IPS-15b (cell line): Measurements from ENCODE around the gene CBARP.
A peak's percentile ranks its signal among the peaks of the same experiment; 100 is the strongest.

Source experiments
- H3K27me3 ChIP-seq: one replicate; pipeline ENCODE4 v1.6.1; 2013; ENCODE audit warnings: low read length; ENCODE audit not compliant: control insufficient read depth, insufficient read depth
- H3K36me3 ChIP-seq: one replicate; pipeline ENCODE4 v1.6.1; 2013; ENCODE audit warnings: low read length; ENCODE audit not compliant: control insufficient read depth, insufficient read depth
- H3K4me1 ChIP-seq: one replicate; pipeline ENCODE4 v1.6.1; 2013; ENCODE audit warnings: mild to moderate bottlenecking, low read length; ENCODE audit not compliant: control insufficient read depth, insufficient read depth
- H3K4me3 ChIP-seq: one replicate; pipeline ENCODE4 v1.5.1; 2013; ENCODE audit warnings: low read depth, low read length
- H3K9ac ChIP-seq: one replicate; pipeline ENCODE4 v1.6.1; 2013; ENCODE audit warnings: low read depth, mild to moderate bottlenecking, low read length
- H3K9me3 ChIP-seq: one replicate; pipeline ENCODE4 v1.6.1; 2013; ENCODE audit warnings: mild to moderate bottlenecking, low read length; ENCODE audit not compliant: control insufficient read depth, insufficient read depth

The CBARP gene

GRCh38 chr19:1236576-1236975, 1.2 kb downstream of the CBARP start:
- peak overlapping the region; percentile 24 for H3K9ac ChIP-seq
- H3K27me3 ChIP-seq: no peaks in the 10 kb centered on the region
- H3K36me3 ChIP-seq: peaks cover 34% of the 10 kb centered on the region
- no peaks in the 10 kb centered on the region for H3K9me3 ChIP-seq
- H3K4me1 ChIP-seq: no peaks in the 10 kb centered on the region
- H3K4me3 ChIP-seq: peak overlapping the region; percentile 68

DNA sequence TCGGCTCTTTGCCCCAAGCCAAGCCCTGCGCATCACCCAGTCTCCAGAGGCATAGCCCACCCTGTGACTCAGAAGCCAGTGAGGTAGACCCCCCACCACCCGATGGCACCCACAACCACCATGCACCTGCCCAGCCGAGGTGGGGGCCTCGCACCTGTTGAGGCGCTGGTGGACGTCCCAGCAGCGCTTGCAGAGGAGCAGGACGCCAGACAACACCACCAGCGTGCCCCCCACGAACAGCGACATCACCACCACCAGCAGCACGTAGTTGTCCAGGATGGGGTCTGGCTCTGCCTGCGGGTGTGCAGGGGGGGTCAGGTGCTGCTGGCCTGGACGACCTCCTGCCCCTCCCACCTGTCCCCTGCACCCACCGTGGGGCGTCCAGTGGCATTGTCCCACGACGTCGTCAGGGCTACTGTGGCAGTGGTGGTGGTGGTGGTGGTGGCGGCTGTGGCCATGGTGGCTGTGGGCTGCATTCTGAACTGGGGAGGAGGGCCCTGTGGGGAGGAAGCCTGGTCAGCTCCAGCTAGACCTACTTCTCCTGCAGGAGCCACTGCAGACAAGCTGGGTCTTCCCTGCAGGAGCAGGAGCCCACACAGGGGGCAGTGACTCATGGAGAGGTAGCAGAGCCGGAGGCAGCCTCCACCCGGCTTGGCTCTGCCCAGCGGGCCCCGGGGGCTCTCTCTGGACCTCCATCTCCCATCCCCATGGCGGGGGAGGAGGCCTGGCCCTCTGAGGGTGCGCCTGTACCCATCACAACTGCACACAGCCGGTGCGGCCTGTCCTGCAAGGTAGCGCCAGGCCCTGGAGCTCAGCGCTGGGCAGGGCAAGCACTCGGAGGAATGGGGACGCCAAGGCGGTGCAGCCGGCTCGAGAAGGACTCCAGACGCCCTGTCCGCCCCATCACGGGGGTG, 1.9 kb downstream of the CBARP start:
- H3K27me3 ChIP-seq: no peaks in the 10 kb centered on the region
- peaks cover 34% of the 10 kb centered on the region for H3K36me3 ChIP-seq
- no peaks in the 10 kb centered on the region for H3K9me3 ChIP-seq
- peak overlapping the region; percentile 24 for H3K9ac ChIP-seq
- H3K4me1 ChIP-seq: no peaks in the 10 kb centered on the region
- H3K4me3 ChIP-seq: peak overlapping the region; percentile 46

- H3K9ac ChIP-seq: no peak overlapping the region
- H3K27me3 ChIP-seq: no peaks in the 10 kb centered on the region
- peaks cover 34% of the 10 kb centered on the region for H3K36me3 ChIP-seq
These were observed 2.8 kb downstream of the CBARP start for GRCh38 chr19:1234955-1235380.

GRCh38 chr19:1234051-1234954, 3.5 kb downstream of the CBARP start:
- H3K27me3 ChIP-seq: no peaks in the 10 kb centered on the region

More at GRCh38 chr19:1234955-1235380, 2.8 kb downstream of the CBARP start:
- Histone ChIP-seq H3K4me3 (no peak overlapping the region), H3K4me1 (no peaks in the 10 kb centered on the region), H3K9me3 (no peaks in the 10 kb centered on the region)

DNA sequence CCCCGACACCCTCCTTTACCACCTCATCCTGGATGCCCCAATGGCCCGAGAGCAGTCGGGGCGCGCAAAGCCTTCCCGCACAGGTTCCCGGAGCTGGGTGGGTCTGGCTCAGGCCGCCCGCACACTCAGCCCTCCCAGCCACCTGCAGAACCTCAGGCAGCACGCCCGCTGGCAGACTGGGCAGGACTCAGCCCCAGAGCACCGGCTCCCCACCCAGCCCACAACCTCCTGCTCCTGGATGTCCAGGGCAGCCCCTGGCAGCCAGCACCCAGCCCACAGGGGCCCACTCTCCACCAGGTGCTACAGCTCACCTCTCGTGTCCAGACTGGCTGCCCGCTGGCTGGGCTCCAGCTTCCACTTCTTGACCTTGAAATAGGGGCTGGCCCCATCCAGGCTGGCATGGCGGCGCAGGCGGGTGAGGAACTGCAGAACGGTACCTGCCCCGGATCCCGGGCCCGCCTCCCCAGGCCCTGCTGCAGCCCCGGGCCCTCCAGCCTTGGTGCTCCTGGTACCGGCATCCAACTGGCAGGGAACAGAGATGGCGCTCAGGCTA, 4.6 kb downstream of the CBARP start:
- Histone ChIP-seq H3K4me3 (no peak overlapping the region), H3K4me1 (no peaks in the 10 kb centered on the region), H3K9ac (no peak overlapping the region), H3K36me3 (peaks cover 34% of the 10 kb centered on the region), H3K9me3 (no peaks in the 10 kb centered on the region), H3K27me3 (no peaks in the 10 kb centered on the region)

More at GRCh38 chr19:1234051-1234954, 3.5 kb downstream of the CBARP start:
- peaks cover 34% of the 10 kb centered on the region for H3K36me3 ChIP-seq
- no peak overlapping the region for H3K9ac ChIP-seq
- H3K9me3 ChIP-seq: no peaks in the 10 kb centered on the region
- H3K4me1 ChIP-seq: no peaks in the 10 kb centered on the region
- no peak overlapping the region for H3K4me3 ChIP-seq

GRCh38 chr19:1232652-1233072, 5.1 kb downstream of the CBARP start:
- Histone ChIP-seq H3K4me1 (no peaks in the 10 kb centered on the region), H3K4me3 (no peak overlapping the region), H3K9me3 (no peaks in the 10 kb centered on the region), H3K36me3 (peaks cover 34% of the 10 kb centered on the region), H3K27me3 (no peaks in the 10 kb centered on the region), H3K9ac (no peak overlapping the region)

DNA sequence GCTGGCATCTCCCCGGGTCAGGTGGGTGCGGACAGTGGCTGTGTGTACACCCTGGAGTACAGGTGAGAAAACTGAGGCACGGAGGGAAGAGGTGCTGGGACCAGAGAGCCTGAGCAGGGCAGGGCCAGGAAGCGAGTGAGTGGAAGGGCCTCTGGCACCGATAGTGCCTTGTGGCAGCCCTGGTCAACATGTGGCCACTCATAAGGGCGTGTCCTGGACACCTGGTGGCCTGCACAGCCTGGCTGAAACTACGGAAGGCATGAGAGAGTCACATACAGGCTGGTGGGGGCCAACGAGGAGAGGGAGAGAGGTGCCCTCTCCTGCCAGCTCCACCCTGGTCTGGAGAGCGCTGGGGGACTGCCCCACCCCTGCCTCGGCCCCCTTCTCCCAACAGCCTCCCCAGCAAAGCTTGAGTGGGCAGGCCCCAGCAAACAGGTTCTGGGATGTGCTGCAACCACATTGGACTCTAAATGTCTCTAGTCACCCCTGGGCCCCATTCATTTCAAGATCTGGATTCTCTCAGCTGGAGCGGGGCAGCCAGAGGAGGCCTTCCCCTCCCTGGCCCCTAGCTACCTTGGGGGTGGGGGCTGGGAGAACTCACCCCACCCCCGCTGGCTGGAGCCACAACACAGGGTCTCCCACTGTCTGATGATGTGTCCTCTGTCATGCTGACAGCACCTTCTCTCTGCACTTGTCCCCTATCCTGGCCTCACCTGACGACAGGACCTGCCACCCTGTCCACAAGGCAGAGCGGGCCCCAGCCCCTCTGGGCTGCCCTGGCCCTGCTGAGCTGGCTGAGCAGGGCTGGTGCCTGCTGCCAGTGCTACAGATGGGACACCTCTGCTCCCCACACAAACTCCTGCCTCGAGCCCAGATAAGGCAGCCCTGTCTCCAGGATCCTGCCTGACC, 5.8 kb downstream of the CBARP start:
- Histone ChIP-seq H3K9me3 (no peaks in the 10 kb centered on the region), H3K36me3 (peaks cover 39% of the 10 kb centered on the region), H3K4me1 (no peaks in the 10 kb centered on the region), H3K4me3 (no peak overlapping the region), H3K9ac (no peak overlapping the region), H3K27me3 (no peaks in the 10 kb centered on the region)

DNA sequence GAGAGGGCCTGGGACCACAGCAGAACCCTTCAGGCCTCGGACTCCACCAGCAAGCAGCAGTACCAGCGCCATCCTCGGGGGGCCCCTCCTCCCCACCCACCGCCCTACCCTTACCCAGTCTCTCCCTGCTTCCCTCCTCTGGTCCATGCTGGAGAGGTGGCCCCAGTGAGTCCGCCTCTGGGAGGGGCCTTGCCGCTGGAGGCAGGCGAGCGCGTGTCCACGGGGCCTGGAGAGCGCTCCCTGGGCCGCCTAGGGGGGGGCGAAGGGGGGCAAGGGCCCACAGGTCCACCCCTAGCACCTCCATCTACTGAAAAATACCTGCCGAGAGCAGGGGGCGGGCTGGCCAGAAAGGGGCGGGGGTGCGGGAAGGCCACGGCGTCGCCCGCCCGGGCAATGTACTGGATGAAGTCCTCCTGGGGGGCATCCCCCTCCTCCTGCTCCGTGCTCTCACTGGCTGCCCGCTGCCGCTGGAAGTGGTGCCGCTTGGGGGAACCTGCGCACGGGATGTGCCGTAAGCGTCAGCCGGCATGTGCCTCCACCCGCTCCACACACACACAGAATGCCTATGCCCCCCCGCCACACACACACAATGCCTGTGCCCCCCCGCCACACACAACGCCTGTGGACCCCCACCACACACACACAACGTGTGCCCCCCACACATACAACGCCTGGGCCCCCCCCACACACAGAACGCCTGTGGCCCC, 6.9 kb downstream of the CBARP start:
- no peak overlapping the region for H3K4me3 ChIP-seq
- no peaks in the 10 kb centered on the region for H3K27me3 ChIP-seq
- H3K36me3 ChIP-seq: peaks cover 50% of the 10 kb centered on the region
- H3K9me3 ChIP-seq: no peaks in the 10 kb centered on the region
- no peaks in the 10 kb centered on the region for H3K4me1 ChIP-seq
- no peak overlapping the region for H3K9ac ChIP-seq

- H3K4me3 ChIP-seq: no peak overlapping the region
- no peaks in the 10 kb centered on the region for H3K4me1 ChIP-seq
- H3K9ac ChIP-seq: no peak overlapping the region
- H3K27me3 ChIP-seq: no peaks in the 10 kb centered on the region
- H3K36me3 ChIP-seq: peaks cover 46% of the 10 kb centered on the region
- no peaks in the 10 kb centered on the region for H3K9me3 ChIP-seq
These were observed 7.7 kb downstream of the CBARP start for GRCh38 chr19:1229924-1230782.
